Astrocyte of the cerebellum (primary cell): ENCODE measurements around the gene RAPH1.
"Not testable (repeated sequence)": the region's sequence is repeated elsewhere in the genome, so short reads cannot be mapped to it uniquely, and the experiment has no call there.

Source experiments
- DNase-seq: peaks from one replicate; pipeline ENCODE4 v3.0.0-alpha.2; 2011; ENCODE audit warnings: low read depth
- H3K4me3 ChIP-seq: 2 replicates; pipeline ENCODE4 v1.5.1; 2011; ENCODE audit warnings: mild to moderate bottlenecking, low read depth, low read length, moderate library complexity
- CTCF ChIP-seq: IDR thresholded peaks from 2 replicates; pipeline ENCODE4 v1.5.1; 2012; ENCODE audit warnings: low read length, low read depth, moderate library complexity, mild to moderate bottlenecking; ENCODE audit errors: missing control alignments
- in situ Hi-C: cut with HindIII; loops from 2 replicates; pipeline ENCODE4 v1.10.0; 2017; ENCODE audit warnings: low sequenced_read_pairs

Gene RAPH1

DNA sequence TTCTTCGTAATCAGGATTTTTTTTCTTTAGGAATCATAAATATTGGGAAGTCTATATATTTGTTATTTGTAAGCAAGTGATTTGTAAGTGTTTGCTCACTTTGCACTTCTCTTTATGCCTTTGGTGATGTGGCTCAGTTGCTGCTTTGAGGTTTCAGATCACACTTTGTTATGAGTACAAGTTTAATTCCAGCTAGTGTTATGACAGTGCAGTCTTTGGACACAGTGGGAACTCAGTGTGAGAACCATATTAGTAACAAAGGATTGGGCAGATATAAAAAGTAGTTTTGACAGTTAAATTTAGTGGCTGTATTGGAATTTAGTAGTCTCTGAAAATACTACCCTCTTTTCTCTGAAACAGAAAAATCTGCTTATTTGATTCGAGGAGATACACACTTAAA, 139.2 kb downstream of the RAPH1 start:
- TF ChIP-seq CTCF: no peak
- no peak for DNase-seq
- in situ Hi-C loops: no loop called here
- H3K4me3 ChIP-seq: no peak overlapping the region

DNA sequence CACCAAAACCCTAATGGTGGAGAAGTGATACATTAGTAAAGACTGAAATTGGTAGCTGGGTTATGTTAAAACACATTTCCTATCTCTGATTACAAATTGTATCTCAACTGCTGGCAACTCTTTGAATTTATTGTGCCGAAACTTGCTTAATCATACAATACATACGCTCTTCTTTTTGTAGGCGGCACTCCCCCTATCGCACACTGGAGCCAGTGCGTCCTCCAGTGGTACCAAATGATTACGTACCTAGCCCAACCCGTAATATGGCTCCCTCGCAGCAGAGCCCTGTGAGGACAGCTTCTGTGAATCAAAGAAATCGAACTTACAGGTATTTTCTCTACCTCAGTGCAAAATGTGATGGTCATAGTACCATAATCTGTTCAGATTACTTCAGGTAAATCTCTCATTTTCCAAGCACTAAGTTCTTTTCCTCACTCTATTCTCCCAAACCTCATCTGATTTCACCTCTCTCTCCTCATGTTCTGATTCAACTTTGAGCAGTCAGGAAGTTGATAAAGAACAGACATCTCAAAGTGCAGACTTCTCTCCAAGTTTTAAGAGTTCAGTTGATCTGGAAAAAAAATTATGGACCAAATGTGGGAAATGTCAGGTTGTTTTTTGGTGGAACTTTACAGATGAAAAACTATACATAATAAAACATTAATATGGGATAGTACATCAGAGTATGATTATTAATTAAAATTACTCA, 140.4 kb downstream of the RAPH1 start:
- TF ChIP-seq CTCF: no peak
- no peak overlapping the region for H3K4me3 ChIP-seq
- in situ Hi-C loops: no loop called here
- DNase-seq: no peak

GRCh38 chr2:203388153-203388552, 146.9 kb downstream of the RAPH1 start:
- DNase-seq, H3K4me3 ChIP-seq, in situ Hi-C loops: not testable (repeated sequence)

GRCh38 chr2:203383038-203383437, 152.1 kb downstream of the RAPH1 start:
- no peak for TF ChIP-seq CTCF
- in situ Hi-C loops: no loop called here
- DNase-seq: no peak
- H3K4me3 ChIP-seq: no peak overlapping the region

- no peak for TF ChIP-seq CTCF
- no peak overlapping the region for H3K4me3 ChIP-seq
- DNase-seq: no peak
- in situ Hi-C loops: no loop called here
Measured at GRCh38 chr2:203379156-203379555, 155.9 kb downstream of the RAPH1 start.

GRCh38 chr2:203376173-203376572, 158.9 kb downstream of the RAPH1 start:
- in situ Hi-C loops: no loop called here
- peak; percentile 9 for TF ChIP-seq CTCF
- H3K4me3 ChIP-seq: no peak overlapping the region
- DNase-seq: no peak

- in situ Hi-C loops, H3K4me3 ChIP-seq, DNase-seq: not testable (repeated sequence)
Measured at GRCh38 chr2:203372706-203373105, 162.4 kb downstream of the RAPH1 start.
